Choroid plexus epithelial cell (primary cell): ENCODE data around the gene TNFRSF1B.

Source experiments
- DNase-seq: peaks from one replicate; pipeline ENCODE4 v3.0.0-alpha.2; 2010; ENCODE audit warnings: low read depth
- H3K4me3 ChIP-seq: 2 replicates; pipeline ENCODE4 v1.5.1; 2011; ENCODE audit warnings: low read depth, mild to moderate bottlenecking, control low read depth, low read length, moderate library complexity
- TF ChIP-seq, protein P1 (sequence below): conservative IDR thresholded peaks from 2 replicates; pipeline ENCODE4 v1.5.1; 2011; ENCODE audit warnings: low read depth, mild to moderate bottlenecking, control low read depth, inconsistent platforms, low read length, moderate library complexity

Gene TNFRSF1B

DNA sequence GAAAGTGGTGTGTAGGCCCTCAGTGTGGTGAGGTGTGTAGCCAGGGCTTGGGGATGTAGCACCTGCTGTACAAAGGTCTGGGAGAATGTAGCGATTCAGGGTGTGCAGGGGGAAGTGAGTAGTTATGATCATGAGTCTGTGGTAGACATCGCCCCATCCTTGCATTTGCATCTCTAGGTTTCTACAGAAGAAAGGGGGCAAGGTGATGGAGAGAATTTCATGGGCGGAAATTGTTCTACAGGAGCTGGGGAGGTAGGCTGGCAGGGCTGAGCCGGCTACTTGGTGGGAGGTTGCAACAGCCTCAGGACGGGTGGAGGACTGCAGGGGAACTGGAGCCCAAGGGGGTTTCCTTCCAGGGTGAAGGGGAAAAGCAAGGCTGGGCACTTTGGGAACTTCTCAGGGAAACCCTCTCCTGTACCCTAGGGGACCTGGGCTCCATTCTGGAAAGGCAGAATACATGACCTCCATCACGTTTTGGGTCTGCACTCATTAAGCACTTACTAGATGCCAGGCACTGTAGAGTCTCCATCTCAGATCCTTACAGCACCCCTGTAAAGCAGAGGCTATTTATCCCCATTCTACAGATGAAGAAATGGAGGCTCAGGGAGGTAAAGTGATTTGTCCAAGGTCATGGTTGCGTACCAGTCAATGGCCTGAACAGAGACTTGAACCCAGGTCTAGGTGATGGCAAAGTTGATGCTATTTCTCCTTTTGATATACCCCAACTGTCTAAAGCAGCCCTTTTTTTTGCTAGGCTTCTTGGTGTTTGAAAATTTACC is 14.5 kb upstream of the TNFRSF1B start:
- no peak overlapping the region for H3K4me3 ChIP-seq
- no peak for DNase-seq
- TF ChIP-seq, protein P1, sequence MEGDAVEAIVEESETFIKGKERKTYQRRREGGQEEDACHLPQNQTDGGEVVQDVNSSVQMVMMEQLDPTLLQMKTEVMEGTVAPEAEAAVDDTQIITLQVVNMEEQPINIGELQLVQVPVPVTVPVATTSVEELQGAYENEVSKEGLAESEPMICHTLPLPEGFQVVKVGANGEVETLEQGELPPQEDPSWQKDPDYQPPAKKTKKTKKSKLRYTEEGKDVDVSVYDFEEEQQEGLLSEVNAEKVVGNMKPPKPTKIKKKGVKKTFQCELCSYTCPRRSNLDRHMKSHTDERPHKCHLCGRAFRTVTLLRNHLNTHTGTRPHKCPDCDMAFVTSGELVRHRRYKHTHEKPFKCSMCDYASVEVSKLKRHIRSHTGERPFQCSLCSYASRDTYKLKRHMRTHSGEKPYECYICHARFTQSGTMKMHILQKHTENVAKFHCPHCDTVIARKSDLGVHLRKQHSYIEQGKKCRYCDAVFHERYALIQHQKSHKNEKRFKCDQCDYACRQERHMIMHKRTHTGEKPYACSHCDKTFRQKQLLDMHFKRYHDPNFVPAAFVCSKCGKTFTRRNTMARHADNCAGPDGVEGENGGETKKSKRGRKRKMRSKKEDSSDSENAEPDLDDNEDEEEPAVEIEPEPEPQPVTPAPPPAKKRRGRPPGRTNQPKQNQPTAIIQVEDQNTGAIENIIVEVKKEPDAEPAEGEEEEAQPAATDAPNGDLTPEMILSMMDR = no peak

DNA sequence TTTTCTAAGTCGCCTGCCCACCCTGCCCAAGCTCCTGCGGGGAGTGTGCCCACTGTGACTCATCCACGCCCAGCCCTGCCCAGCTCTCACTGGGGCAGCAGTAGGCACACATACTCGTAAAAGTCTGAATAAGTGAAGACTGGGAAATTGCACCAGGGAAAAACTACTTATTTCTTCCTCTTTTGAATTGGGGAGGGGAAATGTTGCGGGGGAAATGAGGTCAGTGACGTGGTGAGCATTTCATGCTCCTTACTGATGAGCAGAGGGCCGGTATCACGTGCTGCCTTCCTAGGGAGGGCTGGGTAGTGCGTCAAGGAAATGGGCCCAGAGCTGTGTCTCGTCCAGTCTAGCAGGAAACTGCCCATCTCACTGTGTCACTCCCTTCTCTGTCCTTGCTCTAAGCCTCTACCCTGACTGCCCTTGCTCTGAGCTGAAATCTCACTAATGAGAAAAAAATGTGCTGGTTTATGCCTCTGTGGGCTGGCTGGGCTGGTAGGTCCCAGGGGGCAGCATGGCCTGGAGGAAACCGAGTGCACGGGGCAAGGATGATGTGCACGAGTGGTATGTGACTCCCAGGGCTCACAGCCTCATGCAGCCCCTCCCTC is 13.5 kb upstream of the TNFRSF1B start:
- TF ChIP-seq, protein P1 = peak; percentile 6
- peak; percentile 74 for DNase-seq
- no peak overlapping the region for H3K4me3 ChIP-seq

DNA sequence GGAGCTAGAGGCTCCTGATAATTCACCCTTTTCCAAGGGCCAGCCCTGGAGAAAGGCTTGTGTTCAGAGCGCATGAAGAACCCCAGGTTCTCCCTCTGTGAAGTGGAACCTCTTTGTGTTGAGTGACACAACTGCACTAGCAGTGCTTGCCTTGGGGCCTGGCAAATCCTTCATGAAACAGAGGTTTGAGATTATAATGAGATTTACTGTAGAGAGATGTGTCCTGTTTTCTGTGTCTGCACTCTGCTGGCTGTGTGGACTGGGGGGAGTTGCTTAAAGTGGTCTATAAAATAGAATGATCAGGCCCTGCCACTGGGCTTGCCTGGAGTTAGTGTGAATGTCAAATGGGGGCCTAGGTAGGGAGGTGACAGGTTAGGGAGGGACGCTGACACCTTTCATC is 11.5 kb upstream of the TNFRSF1B start:
- TF ChIP-seq, protein P1 = no peak
- no peak for DNase-seq
- no peak overlapping the region for H3K4me3 ChIP-seq

DNA sequence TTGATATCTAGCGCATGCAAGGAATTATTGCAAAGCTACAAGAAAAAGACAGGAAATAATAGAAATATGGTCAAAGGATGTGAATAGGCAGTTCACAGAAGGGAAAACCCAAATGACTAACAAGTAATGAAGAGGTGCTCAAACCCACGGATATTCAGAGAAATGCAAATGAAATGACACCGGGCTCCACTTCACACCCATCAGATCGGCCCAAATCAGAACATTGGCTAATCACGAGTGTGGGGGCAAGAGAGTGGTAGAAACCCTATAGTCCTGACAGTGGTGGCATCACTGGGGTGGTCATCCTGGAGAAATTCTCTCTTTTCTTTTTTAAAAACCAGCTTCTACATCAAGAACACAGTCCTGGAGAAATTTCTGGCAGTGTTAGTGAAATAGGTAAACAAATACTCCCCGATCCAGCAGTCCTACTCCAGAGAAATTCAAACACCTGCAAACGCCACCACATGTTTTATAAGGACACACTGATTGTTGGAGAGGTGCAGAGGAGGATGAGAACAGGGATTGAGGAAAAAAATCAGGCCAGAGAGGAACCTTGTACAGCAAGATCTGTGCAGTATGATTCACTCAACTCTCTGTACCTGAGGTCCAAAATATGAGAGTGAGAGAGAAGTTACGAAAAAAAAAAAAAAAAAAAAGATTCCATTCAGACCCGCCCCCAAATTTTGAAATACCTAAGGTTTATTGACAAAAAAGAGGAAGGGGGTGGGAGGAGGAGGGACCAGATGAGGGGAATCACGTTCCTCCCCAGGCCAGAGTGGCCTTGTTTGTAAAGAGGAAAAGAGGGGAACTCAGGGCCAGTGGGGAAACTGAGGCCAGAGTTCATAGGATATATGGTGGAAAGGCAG is 9.2 kb upstream of the TNFRSF1B start:
- H3K4me3 ChIP-seq = no peak overlapping the region
- no peak for DNase-seq
- TF ChIP-seq, protein P1 = no peak

DNA sequence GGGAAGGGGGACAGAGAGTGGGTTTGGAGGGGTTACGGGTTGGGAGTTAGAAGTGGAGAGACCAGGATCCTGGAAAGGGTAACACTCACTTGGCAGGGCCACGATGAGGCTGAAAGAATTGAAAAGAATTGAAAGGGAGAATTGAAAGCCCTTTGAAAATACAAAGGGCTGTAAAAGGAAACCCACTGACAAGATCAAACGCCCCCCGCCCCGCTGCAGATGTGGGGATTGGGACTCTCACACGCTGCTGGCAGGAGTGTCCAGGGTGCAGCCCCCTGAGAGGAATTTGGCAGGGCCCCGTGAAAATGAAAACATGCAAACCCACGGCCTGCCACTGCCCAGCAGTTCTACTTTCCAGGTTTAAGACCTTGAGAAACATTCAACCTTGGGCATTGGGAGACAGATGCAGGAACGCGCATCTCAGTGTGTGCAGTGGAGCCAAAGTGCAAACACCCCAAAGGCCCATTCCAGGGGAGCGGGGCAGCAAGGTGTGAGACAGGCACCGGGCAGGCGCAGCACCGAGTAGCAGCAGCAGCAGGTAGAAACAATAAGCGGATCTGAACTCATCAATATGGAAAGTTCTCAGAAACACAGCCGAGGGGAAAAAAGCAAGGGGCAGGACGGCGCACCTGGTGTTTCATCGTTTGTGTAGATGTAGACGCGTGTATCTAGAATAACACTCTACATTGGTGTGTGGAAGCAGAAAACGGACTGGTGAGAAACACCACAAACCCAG is 8.3 kb upstream of the TNFRSF1B start:
- H3K4me3 ChIP-seq = no peak overlapping the region
- DNase-seq = no peak
- TF ChIP-seq, protein P1 = no peak

DNA sequence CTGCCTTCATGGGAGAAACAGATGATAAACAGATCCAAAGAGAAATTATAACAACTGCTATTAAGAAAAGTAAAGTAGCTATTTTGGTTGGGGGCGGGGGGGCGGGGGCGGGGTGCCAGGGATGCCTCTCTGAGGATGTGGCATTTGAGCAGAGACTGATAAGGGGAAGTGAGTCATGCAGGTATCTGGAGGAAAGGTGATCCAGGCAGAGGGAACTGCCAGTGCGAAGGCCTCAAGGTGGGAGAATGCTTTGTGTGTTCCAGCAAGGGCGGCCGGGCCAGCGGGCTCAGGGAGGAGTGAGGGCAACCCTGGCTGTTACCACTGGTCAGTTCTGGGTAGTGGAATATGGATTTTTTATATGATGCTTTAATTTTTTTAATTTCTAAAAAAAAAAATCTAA is 7.0 kb upstream of the TNFRSF1B start:
- TF ChIP-seq, protein P1 = no peak
- DNase-seq = no peak
- H3K4me3 ChIP-seq = no peak overlapping the region
